Measurements from ENCODE around the gene PLPPR5.

- no peak for TF ChIP-seq CTCF (IDR thresholded peaks at IDR 0.05; ENCODE audit: low read depth, low read length)
- no peak for TF ChIP-seq EZH2phosphoT487 (IDR thresholded peaks at IDR 0.05; ENCODE audit: low read depth)
These were observed 57.6 kb downstream of the PLPPR5 start for GRCh38 chr1:98947071-98947470.
